GM12878 (cell line): ENCODE results near the gene MGLL. TPM values are rescaled to one million over a fixed set of nuclear protein-coding genes. Genes with fewer than 3 reads are reported as not detected.

Experiments used
- ATAC-seq: fragments of 200-7000 bp; cut with Tn5 transposase; 3 replicates; pipeline ENCODE4 v1.9.1; 2020; ENCODE audit warnings: mild to moderate bottlenecking, moderate library complexity
- BruUV-seq: library from RNA; stranded (reverse); fragments of 400-500 nt; replicated peaks from 2 replicates; lab custom pipeline; 2021; lab: Mats Ljungman, UMichigan
- CTCF ChIA-PET: fragments of 300-600 bp; sonication (Branson Sonifier 250); formaldehyde crosslinking; extraction: SDS; loops from one replicate; lab custom pipeline; 2021; ENCODE audit warnings: inconsistent platforms; lab: Yijun Ruan, JAX
- POLR2A ChIA-PET: fragments of 350-600 bp; formaldehyde crosslinking; extraction: SDS; loops from one replicate; lab custom pipeline; 2021; ENCODE audit warnings: inconsistent platforms; lab: Charles Lee
- RAD21 ChIA-PET: fragments of 300-600 bp; sonication (Branson Sonifier 250); formaldehyde crosslinking; loops from one replicate; lab custom pipeline; 2023; ENCODE audit warnings: antibody characterized with exemption; ENCODE audit not compliant: unreplicated experiment; lab: Charles Lee
- SMC1A ChIA-PET: fragments of 300-600 bp; sonication (Branson Sonifier 250); formaldehyde crosslinking; loops from one replicate; lab custom pipeline; 2023; ENCODE audit not compliant: unreplicated experiment, uncharacterized antibody; lab: Charles Lee
- DNase-seq: peaks from one replicate; pipeline ENCODE4 v3.0.0-alpha.2; 2011; ENCODE audit warnings: low read depth, low spot score
- FAIRE-seq: peaks from 3 replicates; lab custom pipeline; 2011; peaks lifted over from hg19 to GRCh38; lab: Jason Lieb, UNC
- H2AFZ ChIP-seq: 2 replicates; pipeline ENCODE4 v1.6.0; 2011; ENCODE audit warnings: low read depth, low read length, control low read depth; ENCODE audit not compliant: control insufficient read depth
- H3K27ac ChIP-seq: 2 replicates; pipeline ENCODE4 v1.5.1; 2011; ENCODE audit warnings: control low read depth; ENCODE audit not compliant: control insufficient read depth, insufficient read depth
- H3K27me3 ChIP-seq, 2 experiments: replicated peaks in 1 of 2; 2 replicates each; pipeline versions ENCODE4 v1.6.0 to v1.6.1; 2011; ENCODE audit warnings: low read length in 1 of 2; ENCODE audit not compliant: control insufficient read depth in 2 of 2, insufficient read depth in 2 of 2
- H3K36me3 ChIP-seq, 2 experiments: 2 replicates each; pipeline ENCODE4 v1.5.1; 2011; ENCODE audit warnings: low read length in 1 of 2; ENCODE audit not compliant: control insufficient read depth in 2 of 2, insufficient read depth in 2 of 2
- H3K4me1 ChIP-seq: 2 replicates; pipeline ENCODE4 v1.6.1; 2011; ENCODE audit warnings: mild to moderate bottlenecking, low read length, moderate library complexity, mixed read lengths; ENCODE audit not compliant: control insufficient read depth, insufficient read depth
- H3K4me2 ChIP-seq: 2 replicates; pipeline ENCODE4 v1.6.0; 2011; ENCODE audit warnings: control low read depth; ENCODE audit not compliant: control insufficient read depth, insufficient read depth
- H3K4me3 ChIP-seq: fragments of 200-600 bp; sonication (generic); 2 replicates; pipeline ENCODE4 v1.5.1; 2016
- H3K79me2 ChIP-seq: 2 replicates; pipeline ENCODE4 v1.6.0; 2011; ENCODE audit warnings: low read length; ENCODE audit not compliant: control insufficient read depth, insufficient read depth
- H3K9ac ChIP-seq: 2 replicates; pipeline ENCODE4 v1.8.0; 2011; ENCODE audit warnings: low read length, control low read depth, mixed read lengths; ENCODE audit not compliant: control insufficient read depth, insufficient read depth
- H3K9me3 ChIP-seq: replicated peaks from 3 replicates; pipeline ENCODE4 v1.5.1; 2011; ENCODE audit warnings: mild to moderate bottlenecking, low read length; ENCODE audit not compliant: control insufficient read depth, insufficient read depth
- H4K20me1 ChIP-seq: 2 replicates; pipeline ENCODE4 v1.6.0; 2011; ENCODE audit not compliant: control insufficient read depth, insufficient read depth
- BACH1 ChIP-seq: fragments of 450-650 bp; IDR thresholded peaks from 2 replicates; pipeline ENCODE4 v1.6.1; 2017; ENCODE audit warnings: mild to moderate bottlenecking, borderline replicate concordance
- CBFB ChIP-seq: IDR thresholded peaks from 2 replicates; pipeline ENCODE4 v1.6.1; 2016; ENCODE audit warnings: antibody characterized with exemption, low read depth
- CBX5 ChIP-seq: sonication (generic); IDR thresholded peaks from 2 replicates; pipeline ENCODE4 v1.6.1; 2016; ENCODE audit warnings: low read depth, moderate library complexity, mild to moderate bottlenecking, inconsistent platforms
- CEBPZ ChIP-seq: fragments of 150-350 bp; IDR thresholded peaks from 2 replicates; pipeline ENCODE4 v1.6.1; 2016; ENCODE audit warnings: low read depth, low read length
- CUX1 ChIP-seq: IDR thresholded peaks from 2 replicates; pipeline ENCODE4 v1.6.1; 2012; ENCODE audit warnings: improper control_type of control experiment, low read depth, low read length; ENCODE audit not compliant: insufficient replicate concordance
- IRF4 ChIP-seq: IDR thresholded peaks from 2 replicates; pipeline ENCODE4 v1.6.1; 2011; ENCODE audit warnings: low read depth, low read length
- MTA3 ChIP-seq: IDR thresholded peaks from 2 replicates; pipeline ENCODE4 v1.6.1; 2012; ENCODE audit warnings: low read length, inconsistent platforms, borderline replicate concordance
- NFXL1 ChIP-seq: fragments of 450-650 bp; IDR thresholded peaks from 2 replicates; pipeline ENCODE4 v1.6.1; 2017; ENCODE audit warnings: antibody characterized with exemption, mild to moderate bottlenecking, borderline replicate concordance
- SIX5 ChIP-seq: IDR thresholded peaks from 2 replicates; pipeline ENCODE4 v1.6.1; 2011; ENCODE audit warnings: mild to moderate bottlenecking, low read depth, low read length, moderate library complexity; ENCODE audit not compliant: severe bottlenecking
- SMAD5 ChIP-seq: IDR thresholded peaks from 2 replicates; pipeline ENCODE4 v1.6.1; 2016; ENCODE audit warnings: antibody characterized with exemption, low read depth
- ZNF622 ChIP-seq: fragments of 450-650 bp; IDR thresholded peaks from 2 replicates; pipeline ENCODE4 v1.6.1; 2017; ENCODE audit warnings: mild to moderate bottlenecking, inconsistent platforms
- WGBS: methylation state at CpG from one replicate; pipeline ENCODE4 v1.1.6; 2016; ENCODE audit warnings: low lambda C conversion rate; ENCODE audit not compliant: insufficient replicate concordance, insufficient coverage; ENCODE audit errors: missing lambda C conversion rate; 5-methylcytosine and 5-hydroxymethylcytosine counted together
- in situ Hi-C: fragments of 300-500 bp; cut with MboI; formaldehyde crosslinking; loops from 9 replicates; pipeline ENCODE4 v1.14.3; 2018; ENCODE audit warnings: mixed read lengths
- intact Hi-C: fragments of 100-400 bp; cut with micrococcal nuclease; formaldehyde crosslinking; loops from one replicate; pipeline ENCODE4 v1.14.2; 2022; ENCODE audit not compliant: unreplicated experiment
- polyA plus RNA-seq, 11 experiments: library from polyadenylated mRNA; depleted of rRNA in 4 of 11; unstranded in 6 of 11; stranded (reverse) in 5 of 11; fragments of >200 nt; fragmentation: Nextera tagmentation in 4 of 11; fragmentation: Illumina TruSeq in 1 of 11; extraction: Ambion mirVana in 4 of 11; extraction: Trizol in 1 of 11; gene quantifications; 1 replicate in 1 of 11; 2 replicates in 10 of 11; pipeline versions ENCODE4 v1.2.1 to v1.2.3, GENCODE V29; 2011 to 2016; ENCODE audit warnings: inconsistent platforms in 2 of 11, missing spikeins in 2 of 11, low read depth in 1 of 11
- total RNA-seq, 4 experiments: library from RNA; depleted of rRNA in 3 of 4; stranded (reverse); fragments of >200 nt in 3 of 4; fragmentation: Illumina TruSeq in 1 of 4; extraction: Trizol in 1 of 4; gene quantifications; 2 replicates each; pipeline versions ENCODE4 v1.2.1 to v1.2.3, GENCODE V29; 2013 to 2021

MGLL gene
- total and polyA plus RNA-seq, 10 of the 15 experiments (the other 5 are each of a cell fraction or from before 2014, with no cell fraction given) = 44.9 to 177 (median 72.9) TPM

GRCh38 chr3:127777332-127777731 is 45.0 kb downstream of the MGLL start:
- Histone ChIP-seq H3K36me3 (peaks cover 10 to 18% of the 10 kb centered on the region in 2 experiments; a peak in 2 of 4 replicates), H3K9ac (no peak overlapping the region), H3K9me3 (peaks cover 15% of the 10 kb centered on the region), H2AFZ (no peak overlapping the region; the same call in 1 of the 2 replicates), H4K20me1 (no peaks in the 10 kb centered on the region), H3K4me2 (no peak overlapping the region), H3K27me3 (no peaks in the 10 kb centered on the region), H3K79me2 (peaks cover 43% of the 10 kb centered on the region), H3K4me3 (no peak overlapping the region), H3K4me1 (peaks cover 61% of the 10 kb centered on the region), H3K27ac (peak overlapping the region; percentile 1)
- ATAC-seq (no peak), FAIRE-seq (no peak), DNase-seq (no peak)
- intact Hi-C loops (no loop called here), in situ Hi-C loops (no loop called here)
- POLR2A ChIA-PET = interaction anchor here (1.2 to 3.7 kb wide), 4 partner anchors 10 to 31 kb away, joined by 4 to 14 read pairs (median 11); no protein-coding TSS in a partner anchor
- no TSS peak for BruUV-seq
- RAD21 ChIA-PET = interaction anchor here (1.1 to 4.2 kb wide), 3 partner anchors 12 to 34 kb away, joined by 3 to 20 read pairs (median 3); no protein-coding TSS in a partner anchor
- 100% methylated on average over 1 of the region's 1 CpG for WGBS
- CTCF ChIA-PET = interaction anchor here (0.8 to 1.1 kb wide), 3 partner anchors 13 to 30 kb away, joined by 3 to 4 read pairs (median 4); no protein-coding TSS in a partner anchor
- SMC1A ChIA-PET = interaction anchor here (0.7 to 4.0 kb wide), 6 partner anchors 13 to 47 kb away, joined by 3 to 33 read pairs (median 4); no protein-coding TSS in a partner anchor
- no peak for TF ChIP-seq ZNF622
- no peak for TF ChIP-seq CBFB
- TF ChIP-seq NFXL1 = no peak
- peak; percentile 67; the same call in 1 of the 2 replicates for TF ChIP-seq CBX5
- no peak for TF ChIP-seq BACH1
- TF ChIP-seq MTA3 = 0 out of 2 replicates have a peak, but pooled peaks have one; percentile 1
- no peak for TF ChIP-seq SIX5
- no peak for TF ChIP-seq SMAD5
- no peak for TF ChIP-seq CUX1
- no peak for TF ChIP-seq IRF4
- no peak for TF ChIP-seq CEBPZ
